ENCODE results near the gene EDEM2. TPM values are rescaled to one million over a fixed set of nuclear protein-coding genes. Genes with fewer than 3 reads are reported as not detected.

The EDEM2 gene
- polyA plus RNA-seq, 2 of the 4 experiments (the other 2 are of a cell fraction): 41.6 to 51.2 TPM

- peak; percentile 30 to 41; a peak in 5 of 6 replicates for ATAC-seq
- H3K27ac ChIP-seq: peak overlapping the region; percentile 85 to 87
- ChIA-PET CTCF (interaction anchor here (1.7 kb wide), 1 partner anchor 27 kb away, joined by 5 read pairs; no protein-coding TSS in a partner anchor), POLR2A (interaction anchor here (0.6 kb wide), 1 partner anchor 25 kb away, joined by 3 read pairs; the partner anchor contains the start of gene EDEM2)
- whole genome bisulfite sequencing (ENCODE audit: missing lambda C conversion rate): 15% methylated on average over 3 of the region's 3 CpGs
- H3K9me3 ChIP-seq: no peaks in the 10 kb centered on the region
- DNase-seq (ENCODE audit: low read depth in 1 of 2, low spot score in 1 of 2): no peak
- H3K4me1 ChIP-seq: peaks cover 25% of the 10 kb centered on the region
- H3K4me2 ChIP-seq: peak overlapping the region; percentile 77
- peak overlapping the region; percentile 61 for H3K4me3 ChIP-seq
- no peak for FAIRE-seq
- no peak for TF ChIP-seq TFCP2L1 (CRISPR knock-in tag; IDR thresholded peaks at IDR 0.05)
- no peak for TF ChIP-seq EHMT2 (IDR thresholded peaks at IDR 0.05; ENCODE audit: low read depth)
- TF ChIP-seq KDM1A (IDR thresholded peaks at IDR 0.05; ENCODE audit: low read depth): no peak
- TF ChIP-seq EHF (CRISPR knock-in tag; IDR thresholded peaks at IDR 0.05): no peak
- no peak for TF ChIP-seq PBX3 (IDR thresholded peaks at IDR 0.05)
- TF ChIP-seq RFX5 (IDR thresholded peaks at IDR 0.05): no peak
These were observed 25.3 kb upstream of the EDEM2 start for GRCh38 chr20:35172434-35172806.

DNA sequence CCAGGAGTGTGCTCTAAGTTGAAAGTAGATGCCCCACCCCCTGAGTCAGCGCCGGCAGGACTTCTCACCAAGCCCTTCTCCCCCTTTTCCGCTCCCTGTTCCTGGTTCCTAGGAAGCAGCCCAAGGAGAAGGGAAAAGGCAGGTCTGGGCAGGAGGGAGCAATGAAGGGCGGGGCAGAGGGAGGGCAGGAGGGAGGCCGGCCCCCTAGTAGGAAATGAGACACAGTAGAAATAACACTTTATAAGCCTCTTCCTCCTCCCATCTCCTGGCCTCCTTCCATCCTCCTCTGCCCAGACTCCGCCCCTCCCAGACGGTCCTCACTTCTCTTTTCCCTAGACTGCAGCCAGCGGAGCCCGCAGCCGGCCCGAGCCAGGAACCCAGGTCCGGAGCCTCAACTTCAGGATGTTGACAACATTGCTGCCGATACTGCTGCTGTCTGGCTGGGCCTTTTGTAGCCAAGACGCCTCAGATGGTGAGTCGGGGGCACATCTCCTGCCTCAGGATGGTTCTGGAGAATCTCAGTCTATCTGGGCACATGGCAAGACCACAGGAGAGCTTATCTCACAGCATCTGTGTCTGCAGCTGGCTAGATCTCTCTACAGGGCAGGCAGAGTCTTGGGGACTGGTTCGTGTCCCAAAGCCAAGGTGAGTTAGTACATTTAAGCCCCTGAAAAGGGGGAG is 24.8 kb upstream of the EDEM2 start, which contains the start of gene PROCR:
TSS of gene PROCR (plus strand) at position 320 of the 681 bp plus-strand sequence. CDS start at position 403, 83 bp downstream.
- CTCF ChIA-PET: no interaction called here
- Histone ChIP-seq H3K27ac (peak within 1 kb of the TSS; percentile 85 to 87), H3K4me3 (peak within 1 kb of the TSS; percentile 61), H3K4me1 (peaks cover 25% of the 10 kb centered on the region), H3K9me3 (no peaks in the 10 kb centered on the region), H3K4me2 (peak within 1 kb of the TSS; percentile 77)
- ATAC-seq: peak; percentile 96 to 98
- peak; percentile 94 to 96 for DNase-seq (ENCODE audit: low read depth in 1 of 2, low spot score in 1 of 2)
- 2% methylated on average over 16 of the region's 16 CpGs for WGBS (ENCODE audit: missing lambda C conversion rate)
- FAIRE-seq: no peak
- POLR2A ChIA-PET: interaction anchor here (0.6 kb wide), 1 partner anchor 25 kb away, joined by 3 read pairs; the partner anchor contains the start of gene EDEM2
- TF ChIP-seq MYC (IDR thresholded peaks at IDR 0.05; ENCODE audit: borderline replicate concordance, low read length): no peak
- TF ChIP-seq MAX (IDR thresholded peaks at IDR 0.05): peak; percentile 60
- no peak for TF ChIP-seq KDM1A (IDR thresholded peaks at IDR 0.05; ENCODE audit: low read depth)
- TF ChIP-seq, protein P1, sequence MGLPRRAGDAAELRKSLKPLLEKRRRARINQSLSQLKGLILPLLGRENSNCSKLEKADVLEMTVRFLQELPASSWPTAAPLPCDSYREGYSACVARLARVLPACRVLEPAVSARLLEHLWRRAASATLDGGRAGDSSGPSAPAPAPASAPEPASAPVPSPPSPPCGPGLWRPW (IDR thresholded peaks at IDR 0.05): no peak
- TF ChIP-seq PHF8 (IDR thresholded peaks at IDR 0.05; ENCODE audit: borderline replicate concordance, low read depth): no peak
- TF ChIP-seq FOSL2 (IDR thresholded peaks at IDR 0.05): no peak
- peak; percentile 7; the same call in 1 of the 2 replicates for TF ChIP-seq FOSL2 (CRISPR knock-in tag; IDR thresholded peaks at IDR 0.05)
- TF ChIP-seq CBX8 (IDR thresholded peaks at IDR 0.05): no peak
- no peak for TF ChIP-seq NPAS2 (CRISPR knock-in tag; IDR thresholded peaks at IDR 0.05; ENCODE audit: borderline replicate concordance)
- TF ChIP-seq NR3C1 (IDR thresholded peaks at IDR 0.05): no peak
- TF ChIP-seq CBX2 (IDR thresholded peaks at IDR 0.05; ENCODE audit: borderline replicate concordance, low read depth): no peak
- TF ChIP-seq MAZ (IDR thresholded peaks at IDR 0.05; ENCODE audit: borderline replicate concordance, low read depth, low read length): peak; percentile 66; the same call in 1 of the 2 replicates
- no peak for TF ChIP-seq BHLHE40 (IDR thresholded peaks at IDR 0.05; ENCODE audit: low read depth, low read length)
- TF ChIP-seq TFCP2L1 (CRISPR knock-in tag; IDR thresholded peaks at IDR 0.05): no peak
- TF ChIP-seq, protein P2, sequence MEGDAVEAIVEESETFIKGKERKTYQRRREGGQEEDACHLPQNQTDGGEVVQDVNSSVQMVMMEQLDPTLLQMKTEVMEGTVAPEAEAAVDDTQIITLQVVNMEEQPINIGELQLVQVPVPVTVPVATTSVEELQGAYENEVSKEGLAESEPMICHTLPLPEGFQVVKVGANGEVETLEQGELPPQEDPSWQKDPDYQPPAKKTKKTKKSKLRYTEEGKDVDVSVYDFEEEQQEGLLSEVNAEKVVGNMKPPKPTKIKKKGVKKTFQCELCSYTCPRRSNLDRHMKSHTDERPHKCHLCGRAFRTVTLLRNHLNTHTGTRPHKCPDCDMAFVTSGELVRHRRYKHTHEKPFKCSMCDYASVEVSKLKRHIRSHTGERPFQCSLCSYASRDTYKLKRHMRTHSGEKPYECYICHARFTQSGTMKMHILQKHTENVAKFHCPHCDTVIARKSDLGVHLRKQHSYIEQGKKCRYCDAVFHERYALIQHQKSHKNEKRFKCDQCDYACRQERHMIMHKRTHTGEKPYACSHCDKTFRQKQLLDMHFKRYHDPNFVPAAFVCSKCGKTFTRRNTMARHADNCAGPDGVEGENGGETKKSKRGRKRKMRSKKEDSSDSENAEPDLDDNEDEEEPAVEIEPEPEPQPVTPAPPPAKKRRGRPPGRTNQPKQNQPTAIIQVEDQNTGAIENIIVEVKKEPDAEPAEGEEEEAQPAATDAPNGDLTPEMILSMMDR (IDR thresholded peaks at IDR 0.05): no peak
- peak; percentile 46 for TF ChIP-seq MAFK (IDR thresholded peaks at IDR 0.05; ENCODE audit: partially characterized antibody)
- peak in 1 of 2 experiments; percentile 28; a peak in 1 of 5 replicates for TF ChIP-seq JUN (IDR thresholded peaks at IDR 0.05)
- no peak for TF ChIP-seq HOXB5 (CRISPR knock-in tag; IDR thresholded peaks at IDR 0.05)
- TF ChIP-seq ESRRA (IDR thresholded peaks at IDR 0.05; ENCODE audit: borderline replicate concordance, low read length): no peak
- no peak for TF ChIP-seq FOSB (CRISPR knock-in tag; IDR thresholded peaks at IDR 0.05)
- TF ChIP-seq ELK1 (IDR thresholded peaks at IDR 0.05; ENCODE audit: low read depth, low read length): no peak
- TF ChIP-seq RARB (CRISPR knock-in tag; IDR thresholded peaks at IDR 0.05): no peak
- TF ChIP-seq SMC3 (IDR thresholded peaks at IDR 0.05): 0 out of 3 replicates have a peak, but pooled peaks have one; percentile 8
- TF ChIP-seq RNF2 (IDR thresholded peaks at IDR 0.05; ENCODE audit: borderline replicate concordance, low read depth): no peak
- TF ChIP-seq KDM5A (IDR thresholded peaks at IDR 0.05): no peak
- no peak for TF ChIP-seq EP300 (IDR thresholded peaks at IDR 0.05)
- no peak for TF ChIP-seq RCOR1 (IDR thresholded peaks at IDR 0.05; ENCODE audit: low read depth, low read length)
- no peak for TF ChIP-seq ZFP36 (IDR thresholded peaks at IDR 0.05; ENCODE audit: borderline replicate concordance, partially characterized antibody)
- TF ChIP-seq RAD21 (conservative IDR thresholded peaks at IDR 0.05 in 1 of 2, IDR thresholded peaks at IDR 0.05 in 1 of 2): no peak; a peak in 2 of 5 replicates
- no peak for TF ChIP-seq ZSCAN20 (CRISPR knock-in tag; IDR thresholded peaks at IDR 0.05)
- TF ChIP-seq POLR2AphosphoS2 (conservative IDR thresholded peaks at IDR 0.05; ENCODE audit: low read length): no peak
